ENCODE measurements around the gene ZNF500. TPM values are rescaled to one million over a fixed set of nuclear protein-coding genes. Genes with fewer than 3 reads are reported as not detected.

Gene ZNF500
- total RNA-seq, 1 experiment from 2014 or later, result 20.1 TPM

DNA sequence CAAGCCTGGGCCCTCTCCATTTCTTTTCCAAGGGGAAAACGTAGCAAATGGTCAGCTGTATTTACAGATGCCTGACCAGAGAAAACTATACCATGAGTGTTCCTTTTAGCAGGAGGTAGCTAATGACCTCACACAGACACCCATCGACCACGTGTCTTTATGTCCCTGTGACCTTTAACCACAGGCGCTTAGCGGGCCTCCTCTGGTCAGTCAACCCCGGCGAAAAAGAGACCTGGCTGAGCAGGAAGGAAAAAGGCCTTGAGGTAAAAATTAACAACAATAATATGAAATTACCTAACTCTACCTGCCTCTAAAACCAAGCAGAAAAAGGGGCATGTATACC lies 64.5 kb downstream of the ZNF500 start:
- Histone ChIP-seq H3K4me3 (replicated peaks in 1 of 2; ENCODE audit: low read depth in 1 of 2, low read length in 2 of 2) (no peak overlapping the region), H3K9me3 (ENCODE audit: control insufficient read depth in 1 of 2, insufficient read depth in 1 of 2, low read depth in 1 of 2, low read length in 2 of 2) (no peaks in the 10 kb centered on the region), H3K4me1 (ENCODE audit: control insufficient read depth in 1 of 2, insufficient read depth in 2 of 2, low read length in 2 of 2) (no peaks in the 10 kb centered on the region), H4K20me1 (ENCODE audit: insufficient read depth) (no peaks in the 10 kb centered on the region), H3K9ac (ENCODE audit: low read length) (no peak overlapping the region), H3K27me3 (ENCODE audit: insufficient read depth, low read length) (no peaks in the 10 kb centered on the region), H2AFZ (ENCODE audit: low read depth, low read length, poor library complexity, severe bottlenecking) (no peak overlapping the region), H3K79me2 (ENCODE audit: insufficient read depth, low read length) (no peaks in the 10 kb centered on the region), H3K36me3 (ENCODE audit: control insufficient read depth in 1 of 2, insufficient read depth in 2 of 2, low read length in 2 of 2) (peaks cover 12 to 24% of the 10 kb centered on the region in 2 experiments; a peak in 3 of 4 replicates), H3K27ac (ENCODE audit: low read depth, low read length) (no peak overlapping the region), H3K4me2 (ENCODE audit: low read length) (no peak overlapping the region), H3K9me2 (ENCODE audit: insufficient read depth) (no peaks in the 10 kb centered on the region)
- no peak for ATAC-seq
- intact Hi-C loops (cut with micrococcal nuclease), result no loop called here
- BruUV-seq (replicated peaks), result no TSS peak
- ChIA-PET RAD21 (ENCODE audit: low non-redundant PET in 1 of 2, low total read pairs in 2 of 2, uncharacterized antibody in 2 of 2, unreplicated experiment in 2 of 2) (no interaction called here), POLR2A (no interaction called here), CTCF (no interaction called here)
- no peak for TF ChIP-seq SP1 (IDR thresholded peaks at IDR 0.05; ENCODE audit: low read depth)
- no peak for TF ChIP-seq ELF1 (IDR thresholded peaks at IDR 0.05; ENCODE audit: borderline replicate concordance, low read depth)
- no peak for TF ChIP-seq EZH2phosphoT487 (IDR thresholded peaks at IDR 0.05; ENCODE audit: borderline replicate concordance)
- no peak for TF ChIP-seq FOSL1 (IDR thresholded peaks at IDR 0.05; ENCODE audit: low read depth)
- TF ChIP-seq RAD21 (IDR thresholded peaks at IDR 0.05; ENCODE audit: low read depth), result no peak
- TF ChIP-seq, protein P1, sequence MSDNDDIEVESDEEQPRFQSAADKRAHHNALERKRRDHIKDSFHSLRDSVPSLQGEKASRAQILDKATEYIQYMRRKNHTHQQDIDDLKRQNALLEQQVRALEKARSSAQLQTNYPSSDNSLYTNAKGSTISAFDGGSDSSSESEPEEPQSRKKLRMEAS (IDR thresholded peaks at IDR 0.05), result no peak
- TF ChIP-seq, protein P2, sequence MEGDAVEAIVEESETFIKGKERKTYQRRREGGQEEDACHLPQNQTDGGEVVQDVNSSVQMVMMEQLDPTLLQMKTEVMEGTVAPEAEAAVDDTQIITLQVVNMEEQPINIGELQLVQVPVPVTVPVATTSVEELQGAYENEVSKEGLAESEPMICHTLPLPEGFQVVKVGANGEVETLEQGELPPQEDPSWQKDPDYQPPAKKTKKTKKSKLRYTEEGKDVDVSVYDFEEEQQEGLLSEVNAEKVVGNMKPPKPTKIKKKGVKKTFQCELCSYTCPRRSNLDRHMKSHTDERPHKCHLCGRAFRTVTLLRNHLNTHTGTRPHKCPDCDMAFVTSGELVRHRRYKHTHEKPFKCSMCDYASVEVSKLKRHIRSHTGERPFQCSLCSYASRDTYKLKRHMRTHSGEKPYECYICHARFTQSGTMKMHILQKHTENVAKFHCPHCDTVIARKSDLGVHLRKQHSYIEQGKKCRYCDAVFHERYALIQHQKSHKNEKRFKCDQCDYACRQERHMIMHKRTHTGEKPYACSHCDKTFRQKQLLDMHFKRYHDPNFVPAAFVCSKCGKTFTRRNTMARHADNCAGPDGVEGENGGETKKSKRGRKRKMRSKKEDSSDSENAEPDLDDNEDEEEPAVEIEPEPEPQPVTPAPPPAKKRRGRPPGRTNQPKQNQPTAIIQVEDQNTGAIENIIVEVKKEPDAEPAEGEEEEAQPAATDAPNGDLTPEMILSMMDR (IDR thresholded peaks at IDR 0.05 in 2 of 3, conservative IDR thresholded peaks at IDR 0.05 in 1 of 3; ENCODE audit: borderline replicate concordance in 1 of 3, insufficient read depth in 1 of 3, low read depth in 2 of 3, low read length in 2 of 3), result no peak
- no peak for TF ChIP-seq SIN3A (IDR thresholded peaks at IDR 0.05; ENCODE audit: low read depth)
- TF ChIP-seq CEBPB (IDR thresholded peaks at IDR 0.05; ENCODE audit: low read depth), result no peak
- TF ChIP-seq YY1 (IDR thresholded peaks at IDR 0.05; ENCODE audit: extremely low read depth, insufficient replicate concordance, low read depth, low read length), result no peak
- no peak for TF ChIP-seq POLR2AphosphoS5 (IDR thresholded peaks at IDR 0.05; ENCODE audit: low read depth, low read length)
- no peak for DNase-seq (ENCODE audit: low read depth, low spot score)
